GM21528 (cell line): ENCODE data around the gene SYCP3.
"Not testable (repeated sequence)": the region's sequence is repeated elsewhere in the genome, so short reads cannot be mapped to it uniquely, and the experiment has no call there.

Experiments used
- ATAC-seq: cut with Tn5 transposase; IDR thresholded peaks from one replicate; pipeline ENCODE4 v1.9.1; 2021; ENCODE audit warnings: mild to moderate bottlenecking, moderate library complexity; ENCODE audit not compliant: unreplicated experiment, low FRiP score

Gene SYCP3

GRCh38 chr12:101686176-101686575 lies 53.1 kb downstream of the SYCP3 start:
- ATAC-seq: no peak

GRCh38 chr12:101685092-101685491 lies 54.2 kb downstream of the SYCP3 start:
- no peak for ATAC-seq

- not testable (repeated sequence) for ATAC-seq
Measured at GRCh38 chr12:101681627-101682026, 57.6 kb downstream of the SYCP3 start.

- no peak for ATAC-seq
Measured at GRCh38 chr12:101680647-101681046, 58.6 kb downstream of the SYCP3 start.

GRCh38 chr12:101680240-101680639 lies 59.0 kb downstream of the SYCP3 start:
- no peak for ATAC-seq
